Measurements from ENCODE around the gene GIGYF2.

The GIGYF2 gene

DNA sequence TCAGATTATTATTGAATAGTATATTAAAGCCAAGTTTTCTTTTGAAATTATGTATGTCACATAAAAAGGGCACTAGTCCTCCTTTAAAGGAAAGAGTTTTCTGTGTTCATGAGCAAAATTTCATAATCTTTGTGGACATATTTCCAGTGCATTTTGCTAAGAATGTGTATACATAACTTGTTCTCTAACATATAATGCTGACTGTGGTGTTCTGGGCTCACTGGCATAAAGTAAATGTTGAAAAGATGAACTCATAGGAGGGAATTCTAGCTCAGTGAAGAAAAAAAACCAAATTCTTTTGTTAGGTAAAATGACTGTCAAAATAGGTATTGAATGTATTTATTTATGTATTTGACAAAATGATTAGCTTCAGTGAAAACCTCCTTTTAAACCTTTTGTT, 73.1 kb downstream of the GIGYF2 start:
- no peak overlapping the region for H3K4me3 ChIP-seq (ENCODE audit: low read depth, low read length)
- in situ Hi-C loops (cut with HindIII; ENCODE audit: low sequenced_read_pairs) = no loop called here
- no peak for TF ChIP-seq CTCF (IDR thresholded peaks at IDR 0.05; ENCODE audit: low read depth, low read length, missing control alignments)
- DNase-seq (ENCODE audit: low read depth) = no peak

GRCh38 chr2:232771870-232772269, 74.7 kb downstream of the GIGYF2 start:
- in situ Hi-C loops (cut with HindIII; ENCODE audit: low sequenced_read_pairs) = no loop called here
- no peak for TF ChIP-seq CTCF (IDR thresholded peaks at IDR 0.05; ENCODE audit: low read depth, low read length, missing control alignments)
- no peak for DNase-seq (ENCODE audit: low read depth)
- no peak overlapping the region for H3K4me3 ChIP-seq (ENCODE audit: low read depth, low read length)

DNA sequence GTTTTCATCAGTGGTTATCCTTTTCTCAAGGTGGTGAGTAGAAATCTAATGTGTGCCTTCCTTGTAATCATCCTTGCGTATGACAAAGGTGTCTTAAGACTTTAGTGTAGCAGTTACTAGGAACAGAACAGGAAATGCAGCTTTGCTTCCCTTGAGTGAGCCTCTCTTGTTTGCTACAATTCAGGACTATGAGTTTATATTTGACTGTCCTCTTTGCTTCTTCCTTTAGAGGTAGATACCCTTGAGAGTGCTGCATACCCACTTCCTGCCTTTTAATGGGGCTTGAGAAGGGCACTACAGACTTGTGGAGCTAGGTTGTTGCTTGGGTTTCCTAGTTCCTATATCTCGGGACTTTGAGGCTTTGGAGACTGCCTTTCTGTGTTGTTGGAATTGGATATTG, 75.4 kb downstream of the GIGYF2 start:
- in situ Hi-C loops (cut with HindIII; ENCODE audit: low sequenced_read_pairs) = no loop called here
- no peak for DNase-seq (ENCODE audit: low read depth)
- no peak overlapping the region for H3K4me3 ChIP-seq (ENCODE audit: low read depth, low read length)
- TF ChIP-seq CTCF (IDR thresholded peaks at IDR 0.05; ENCODE audit: low read depth, low read length, missing control alignments) = no peak

- no peak for DNase-seq (ENCODE audit: low read depth)
- TF ChIP-seq CTCF (IDR thresholded peaks at IDR 0.05; ENCODE audit: low read depth, low read length, missing control alignments) = no peak
- in situ Hi-C loops (cut with HindIII; ENCODE audit: low sequenced_read_pairs) = no loop called here
- H3K4me3 ChIP-seq (ENCODE audit: low read depth, low read length) = no peak overlapping the region
Measured at GRCh38 chr2:232773815-232774214, 76.7 kb downstream of the GIGYF2 start.

DNA sequence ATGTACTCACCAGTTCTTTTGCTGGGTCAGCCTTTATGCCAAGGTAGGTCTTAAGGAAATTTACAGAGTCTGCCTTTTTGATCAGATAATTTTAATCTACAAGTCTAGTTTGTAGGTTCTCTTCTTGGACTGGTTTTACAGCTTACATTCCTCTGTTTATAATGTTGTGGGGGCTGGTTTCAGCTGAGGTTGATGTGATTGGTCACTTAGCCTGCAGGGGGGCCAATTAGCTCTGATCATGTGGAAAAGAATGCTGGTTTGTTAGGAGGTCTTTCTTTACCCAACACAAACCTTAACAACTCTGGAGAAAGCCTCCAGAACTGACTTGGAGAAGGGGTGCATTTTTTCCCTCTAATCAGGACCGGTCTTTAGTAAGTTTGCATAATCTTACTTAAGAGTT, 79.3 kb downstream of the GIGYF2 start, which contains the start of gene KCNJ13:
Gene KCNJ13 (minus strand): TSS at position 131 of the 400 bp plus-strand sequence. CDS start 5,203 bp downstream, outside the sequence.
- H3K4me3 ChIP-seq (ENCODE audit: low read depth, low read length) = no peak within 1 kb of the TSS
- in situ Hi-C loops (cut with HindIII; ENCODE audit: low sequenced_read_pairs) = no loop called here
- peak; percentile 53 for DNase-seq (ENCODE audit: low read depth)
- TF ChIP-seq CTCF (IDR thresholded peaks at IDR 0.05; ENCODE audit: low read depth, low read length, missing control alignments) = no peak

GRCh38 chr2:232777276-232777675, 80.1 kb downstream of the GIGYF2 start:
- no peak for DNase-seq (ENCODE audit: low read depth)
- in situ Hi-C loops (cut with HindIII; ENCODE audit: low sequenced_read_pairs) = no loop called here
- TF ChIP-seq CTCF (IDR thresholded peaks at IDR 0.05; ENCODE audit: low read depth, low read length, missing control alignments) = no peak
- no peak overlapping the region for H3K4me3 ChIP-seq (ENCODE audit: low read depth, low read length)

DNA sequence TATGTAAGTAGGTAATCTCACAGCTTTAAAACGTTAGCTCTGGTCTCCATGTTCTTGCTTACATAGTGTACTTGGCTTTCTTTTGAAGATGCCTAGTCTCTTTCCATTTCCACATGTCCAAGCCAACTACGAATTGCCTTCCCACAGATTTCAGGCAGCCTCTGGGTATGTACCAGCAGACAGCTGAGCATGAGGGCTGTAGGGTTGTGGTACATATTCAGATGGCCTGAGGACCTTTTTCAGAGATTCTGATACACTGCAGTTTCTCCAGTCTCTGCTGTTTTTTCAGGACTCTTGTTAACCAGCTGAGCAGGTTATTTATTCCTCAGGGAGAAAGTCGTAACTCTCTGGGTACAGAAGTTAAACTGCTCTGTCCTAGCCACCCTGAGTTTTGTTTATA, 82.3 kb downstream of the GIGYF2 start:
- peak; percentile 12 for DNase-seq (ENCODE audit: low read depth)
- H3K4me3 ChIP-seq (ENCODE audit: low read depth, low read length) = no peak overlapping the region
- TF ChIP-seq CTCF (IDR thresholded peaks at IDR 0.05; ENCODE audit: low read depth, low read length, missing control alignments) = no peak
- in situ Hi-C loops (cut with HindIII; ENCODE audit: low sequenced_read_pairs) = no loop called here
